HL-60 (cell line): Measurements from ENCODE around the gene THSD7A.

Experiments used
- CTCF ChIP-seq: IDR thresholded peaks from one replicate; pipeline ENCODE4 v1.5.1; 2011; ENCODE audit warnings: low read length, control low read depth, inconsistent platforms; ENCODE audit not compliant: insufficient read depth
- GABPA ChIP-seq: IDR thresholded peaks from 2 replicates; pipeline ENCODE4 v1.6.1; 2012; ENCODE audit warnings: low read depth
- SPI1 ChIP-seq: IDR thresholded peaks from 2 replicates; pipeline ENCODE4 v1.6.1; 2012; ENCODE audit warnings: low read depth, mild to moderate bottlenecking, borderline replicate concordance

DNA sequence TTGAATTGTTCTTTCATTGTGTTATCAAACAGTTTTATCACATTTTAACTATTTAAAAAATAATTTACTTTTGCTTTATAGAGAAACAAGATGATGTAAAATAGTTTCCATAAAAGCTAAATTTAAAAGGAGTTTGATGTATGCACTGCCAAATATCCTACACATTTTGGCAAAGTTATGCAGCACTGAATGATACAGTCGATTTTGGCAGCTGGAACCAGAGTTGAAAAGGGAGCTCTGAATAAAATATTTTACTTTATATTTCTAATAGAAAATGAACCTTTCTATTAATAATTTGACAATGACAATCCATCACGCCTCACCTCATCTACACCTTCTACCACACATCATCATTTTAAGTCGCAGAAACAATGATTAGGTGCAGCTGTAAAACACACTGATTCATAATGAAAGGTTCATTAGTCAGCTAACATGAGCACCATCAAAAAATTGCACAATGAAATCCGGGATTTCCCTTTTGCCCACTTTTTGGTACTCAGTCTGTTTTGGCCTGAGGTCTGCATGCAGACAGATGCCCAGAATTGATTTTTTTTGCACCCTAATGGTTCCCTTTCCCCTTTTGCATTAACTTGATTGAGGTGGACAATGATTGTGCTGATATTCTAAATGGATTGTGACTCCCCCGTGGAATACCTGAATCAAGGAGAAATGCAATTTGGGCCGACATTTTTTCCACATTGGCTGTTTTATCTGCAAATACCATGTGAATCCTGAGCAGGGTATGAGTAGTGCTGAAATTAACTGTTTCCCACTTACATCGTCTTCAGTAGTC is 105.8 kb downstream of the THSD7A start:
- TF ChIP-seq GABPA (no peak), CTCF (no peak), SPI1 (no peak)
